Measurements from ENCODE around the gene FAM181A.

FAM181A gene

GRCh38 chr14:93965287-93965821 is 38.2 kb downstream of the FAM181A start:
- DNase-seq = no peak

DNA sequence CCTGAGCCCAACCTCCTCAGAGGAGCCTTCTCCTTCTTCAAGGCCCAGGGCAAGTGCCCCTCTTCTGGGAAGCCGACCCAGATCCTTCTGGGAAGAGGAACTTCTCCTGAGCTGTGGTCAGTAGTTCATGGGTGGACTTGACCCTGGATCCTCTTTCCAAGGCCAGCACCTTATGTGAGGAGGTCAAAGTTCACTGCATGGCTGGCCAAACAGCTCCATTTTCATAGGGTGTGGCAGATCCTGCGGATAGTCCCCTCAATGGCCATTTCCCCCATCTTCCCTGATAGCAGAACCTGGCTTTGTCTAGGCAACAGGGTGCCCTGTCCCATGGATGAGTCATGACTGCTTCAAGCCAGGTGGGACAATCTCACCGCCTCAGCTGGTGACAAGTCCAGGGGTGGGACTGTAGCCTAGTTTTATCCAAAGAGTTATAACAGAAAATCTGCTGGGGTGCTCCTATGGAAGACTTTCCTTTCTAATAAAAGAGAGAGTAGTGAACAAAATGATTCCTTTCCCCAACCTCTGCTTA is 38.9 kb downstream of the FAM181A start:
- no peak for DNase-seq

DNA sequence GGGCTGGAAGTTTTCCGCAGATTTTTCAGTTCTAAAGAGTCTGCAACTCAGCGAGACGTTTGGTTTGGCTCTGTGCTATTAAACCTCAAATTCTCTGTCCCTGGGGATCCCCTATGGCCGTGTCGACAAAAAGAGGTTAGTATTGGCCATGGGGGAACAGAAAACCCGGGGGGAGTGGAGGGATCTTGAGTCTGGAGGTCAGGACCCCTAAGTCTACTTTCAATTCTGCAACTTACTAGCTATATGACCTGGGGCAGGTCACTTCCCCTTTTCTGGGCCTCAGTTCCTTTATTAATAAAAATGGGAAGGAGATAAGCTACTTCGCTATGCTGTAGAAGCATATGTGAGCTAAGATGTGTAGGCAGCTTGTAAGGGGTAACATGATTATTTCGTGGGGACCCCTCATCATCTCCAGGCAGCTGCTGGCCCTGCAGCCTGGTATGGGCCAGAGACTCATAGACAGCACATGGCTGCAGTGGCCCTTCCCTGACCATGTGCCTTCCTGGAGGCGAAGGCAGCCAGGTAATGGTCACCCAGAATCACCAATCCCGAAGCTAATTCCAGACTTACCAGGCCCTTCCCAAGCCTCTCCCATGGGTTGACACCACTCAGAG is 40.6 kb downstream of the FAM181A start:
- no peak for DNase-seq

- DNase-seq = no peak
These were observed 42.1 kb downstream of the FAM181A start for GRCh38 chr14:93969082-93969828.

GRCh38 chr14:93970585-93970964 is 43.4 kb downstream of the FAM181A start:
- DNase-seq = peak; percentile 76

DNA sequence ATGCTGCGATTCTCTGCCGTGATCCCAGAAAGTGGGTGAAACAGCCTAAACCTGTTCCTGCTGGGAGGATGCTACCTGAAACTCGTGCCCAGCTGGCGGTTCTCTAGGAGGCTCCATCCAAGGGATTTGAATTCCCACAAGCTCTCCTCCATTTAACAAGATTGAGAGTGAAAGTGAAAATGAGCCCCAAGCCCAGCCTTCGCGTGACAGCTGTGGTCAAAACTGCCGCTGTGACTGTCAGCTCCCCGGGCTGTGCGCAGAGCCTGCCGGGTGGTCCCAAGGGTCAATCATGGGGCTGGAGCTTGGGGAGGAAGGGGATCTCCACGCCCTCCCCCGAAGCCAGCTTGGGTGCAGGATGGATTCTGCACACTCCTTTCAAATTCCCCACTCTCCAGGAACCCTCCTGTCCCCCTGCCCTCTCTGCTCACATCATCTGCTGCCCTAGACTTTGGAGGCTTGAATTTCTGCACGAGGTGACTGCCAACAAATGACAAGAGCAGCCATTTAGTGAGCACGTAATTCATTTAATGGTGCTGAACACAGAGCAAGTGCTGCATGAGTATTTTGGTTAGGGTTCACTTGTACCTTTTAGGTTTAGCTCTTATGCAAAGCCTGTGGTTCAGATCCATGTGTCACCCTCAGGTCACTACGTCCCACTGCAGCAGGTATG is 44.0 kb downstream of the FAM181A start:
- peak; percentile 50 for DNase-seq

DNA sequence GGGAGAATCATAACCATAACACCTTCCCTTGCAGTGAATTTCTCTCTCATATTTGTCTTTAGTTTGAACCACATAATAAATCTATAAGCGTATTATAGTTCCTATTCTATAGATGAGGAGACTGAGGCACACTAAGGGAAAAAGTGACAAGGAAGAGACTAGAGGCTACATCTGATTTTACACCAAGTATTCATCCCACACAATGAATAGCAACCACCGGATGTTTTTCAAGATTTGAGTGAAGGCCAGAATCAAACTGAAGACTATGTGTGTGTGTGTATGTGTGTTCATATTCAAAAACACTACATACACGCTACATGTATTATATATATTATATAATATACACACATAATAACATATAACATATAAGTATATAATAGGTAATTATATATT is 44.5 kb downstream of the FAM181A start:
- DNase-seq = no peak

GRCh38 chr14:93972618-93973205 is 45.6 kb downstream of the FAM181A start:
- DNase-seq = no peak

DNA sequence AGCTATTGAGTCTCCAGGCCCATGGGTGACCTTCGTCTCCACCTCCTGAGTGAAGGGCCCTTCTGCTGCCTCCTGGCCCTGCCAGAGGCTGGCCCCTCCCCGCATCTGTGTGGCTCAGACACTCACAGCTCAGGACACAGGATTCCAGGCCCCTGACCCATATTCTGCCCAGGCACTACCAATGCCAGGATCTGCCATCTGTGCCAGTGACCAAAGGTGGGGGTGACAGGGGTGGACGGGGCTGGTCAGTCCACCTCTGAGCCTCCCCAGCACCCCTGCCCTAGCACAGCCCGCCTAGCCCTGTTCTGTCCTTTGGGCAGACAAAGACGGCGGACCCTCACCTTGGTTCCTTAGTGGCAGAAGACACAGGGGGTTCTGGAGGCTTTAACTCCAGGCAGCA is 46.5 kb downstream of the FAM181A start:
- DNase-seq = no peak

DNA sequence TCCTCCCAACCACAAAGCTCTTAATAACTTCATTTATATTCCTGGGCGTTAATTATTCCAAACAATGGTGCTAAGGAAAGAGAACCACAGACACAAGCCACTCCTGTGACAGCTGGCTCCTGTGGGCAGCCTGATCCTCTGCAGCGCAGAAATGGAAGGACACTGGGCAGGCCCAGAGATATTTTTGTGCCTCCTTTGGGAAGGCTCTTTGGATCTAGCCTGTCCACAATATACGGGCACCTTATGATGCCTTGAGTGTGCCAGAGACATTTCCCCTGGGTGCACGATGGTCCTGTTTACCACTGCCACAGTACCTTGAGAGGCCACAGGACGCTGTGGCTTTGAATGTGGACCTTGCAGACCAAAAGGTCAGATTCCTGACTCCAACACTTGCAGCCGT is 47.2 kb downstream of the FAM181A start:
- no peak for DNase-seq

- no peak for DNase-seq
These were observed 47.7 kb downstream of the FAM181A start for GRCh38 chr14:93974833-93975232.

DNA sequence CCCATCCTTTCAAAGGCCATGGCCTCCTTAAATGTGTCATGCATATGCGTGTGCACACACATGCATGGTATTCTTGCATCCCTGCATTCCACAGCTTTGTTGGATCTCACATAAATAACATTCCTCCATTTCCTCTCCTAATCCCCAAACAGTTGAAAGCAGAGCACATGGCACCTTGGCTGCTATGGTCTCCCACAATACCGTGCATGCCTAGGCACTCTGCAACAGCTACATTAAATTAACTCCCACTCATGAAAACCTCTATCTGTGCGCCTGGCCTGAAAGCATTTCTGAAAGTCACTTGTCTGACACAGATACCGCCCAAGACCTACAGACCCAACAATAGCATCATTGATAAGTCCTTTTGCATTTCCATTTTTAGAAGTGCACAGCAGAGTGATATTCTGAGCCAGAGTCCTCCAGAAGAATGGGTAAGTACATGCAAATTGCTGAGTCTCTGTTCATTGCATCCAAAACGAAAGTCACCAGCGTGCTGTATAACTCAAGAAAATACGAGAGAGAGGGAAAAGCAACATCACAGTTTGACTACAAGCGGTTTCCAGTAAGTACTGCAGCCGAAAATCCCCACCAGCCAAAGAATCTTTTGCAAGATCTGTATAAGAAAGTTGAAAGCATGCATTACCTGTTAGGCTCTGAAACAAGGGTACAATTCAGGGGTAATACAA is 48.8 kb downstream of the FAM181A start:
- DNase-seq = no peak

DNA sequence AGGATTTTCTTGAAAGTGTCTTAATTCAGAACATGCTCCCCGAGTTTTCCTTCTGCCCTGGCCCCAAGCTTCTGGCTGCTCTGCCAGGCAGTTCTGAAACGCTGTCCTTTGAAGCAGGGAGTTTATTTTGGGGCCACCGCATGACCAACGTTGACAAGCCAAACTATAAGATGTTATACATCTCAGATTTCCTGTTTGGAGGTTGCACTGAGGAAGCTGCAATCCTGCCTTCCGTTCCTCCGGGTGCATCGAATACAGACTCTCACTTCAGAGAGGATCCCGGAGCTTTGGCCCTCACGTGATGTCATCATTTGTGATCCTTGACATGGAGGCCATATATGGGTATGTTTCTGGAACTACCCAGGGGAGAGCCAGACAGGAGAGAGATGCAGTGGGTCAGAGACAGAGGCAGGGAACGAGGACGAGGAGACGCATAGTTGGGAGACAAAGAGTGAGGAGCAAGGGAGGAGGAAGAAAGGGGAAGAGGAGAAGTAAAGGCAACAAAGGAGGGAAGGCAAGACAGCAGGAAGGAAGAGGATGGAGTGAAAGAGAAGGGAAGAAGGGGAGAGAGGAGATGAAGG is 49.4 kb downstream of the FAM181A start, which contains the start of gene ASB2:
Gene ASB2 (minus strand): TSS at position 94 of the 581 bp plus-strand sequence. CDS start 12,031 bp downstream, outside the sequence.
- no peak for DNase-seq

GRCh38 chr14:93977171-93977570 is 50.0 kb downstream of the FAM181A start:
- DNase-seq = no peak

GRCh38 chr14:93977790-93978581 is 50.8 kb downstream of the FAM181A start:
- DNase-seq = peak; percentile 65

GRCh38 chr14:93978735-93979134 is 51.6 kb downstream of the FAM181A start:
- DNase-seq = no peak
